ENCODE results near the gene LTC4S. TPM values are rescaled to one million over a fixed set of nuclear protein-coding genes. Genes with fewer than 3 reads are reported as not detected.
A peak's percentile ranks its signal among the peaks of the same experiment; 100 is the strongest.

The LTC4S gene
- total RNA-seq, 2 donors from 2014 or later, result 9.0 to 11.1 TPM

GRCh38 chr5:179821298-179822058 lies 27.7 kb downstream of the LTC4S start:
- Histone ChIP-seq H3K27me3 (no peaks in the 10 kb centered on the region), H3K36me3 (peaks cover 47% of the 10 kb centered on the region), H3K9me3 (no peaks in the 10 kb centered on the region), H3K27ac (peak overlapping the region; percentile 96 to 100), H3K4me1 (peaks cover 0 to 78% of the 10 kb centered on the region in 2 donors), H3K4me3 (peak overlapping the region; percentile 76 to 100)
- DNase-seq (ENCODE audit: low spot score), result peak; percentile 96
- TF ChIP-seq CTCF (IDR thresholded peaks at IDR 0.05), result no peak

GRCh38 chr5:179822059-179822432 lies 28.3 kb downstream of the LTC4S start:
- Histone ChIP-seq H3K27ac (peak overlapping the region; percentile 96 to 100), H3K36me3 (peaks cover 53% of the 10 kb centered on the region), H3K4me3 (peak overlapping the region; percentile 76 to 100), H3K27me3 (no peaks in the 10 kb centered on the region), H3K9me3 (no peaks in the 10 kb centered on the region), H3K4me1 (peaks cover 0 to 74% of the 10 kb centered on the region in 2 donors)
- no peak for DNase-seq (ENCODE audit: low spot score)
- no peak for TF ChIP-seq CTCF (IDR thresholded peaks at IDR 0.05)

GRCh38 chr5:179822444-179822990 lies 28.7 kb downstream of the LTC4S start:
- peaks cover 57% of the 10 kb centered on the region for H3K36me3 ChIP-seq
- no peak for TF ChIP-seq CTCF (IDR thresholded peaks at IDR 0.05)

GRCh38 chr5:179823937-179824744 lies 30.4 kb downstream of the LTC4S start:
- peak overlapping the region in 1 of 2 donors; percentile 11 for H3K4me3 ChIP-seq
- no peak for TF ChIP-seq CTCF (IDR thresholded peaks at IDR 0.05)
- no peak overlapping the region for H3K27ac ChIP-seq
- H3K27me3 ChIP-seq, result no peaks in the 10 kb centered on the region
- H3K36me3 ChIP-seq, result peaks cover 74% of the 10 kb centered on the region
- DNase-seq (ENCODE audit: low spot score), result no peak
- H3K4me1 ChIP-seq, result peaks cover 0 to 65% of the 10 kb centered on the region in 2 donors
- H3K9me3 ChIP-seq, result no peaks in the 10 kb centered on the region

More at GRCh38 chr5:179822444-179822990, 28.7 kb downstream of the LTC4S start:
- peak overlapping the region; percentile 96 to 100 for H3K27ac ChIP-seq
- H3K4me1 ChIP-seq, result peaks cover 0 to 74% of the 10 kb centered on the region in 2 donors
- DNase-seq (ENCODE audit: low spot score), result no peak
- no peaks in the 10 kb centered on the region for H3K27me3 ChIP-seq
- peak overlapping the region; percentile 76 to 100 for H3K4me3 ChIP-seq
- H3K9me3 ChIP-seq, result no peaks in the 10 kb centered on the region

GRCh38 chr5:179824745-179825112 lies 30.9 kb downstream of the LTC4S start:
- H3K4me1 ChIP-seq, result peaks cover 0 to 59% of the 10 kb centered on the region in 2 donors
- no peak overlapping the region for H3K4me3 ChIP-seq
- H3K9me3 ChIP-seq, result no peaks in the 10 kb centered on the region
- peaks cover 80% of the 10 kb centered on the region for H3K36me3 ChIP-seq
- DNase-seq (ENCODE audit: low spot score), result no peak
- H3K27me3 ChIP-seq, result no peaks in the 10 kb centered on the region
- no peak overlapping the region for H3K27ac ChIP-seq
- no peak for TF ChIP-seq CTCF (IDR thresholded peaks at IDR 0.05)
